GOT3 (cell line): Measurements from ENCODE around the gene PCGF5.

ENCODE experiments used
- DNase-seq: peaks from one replicate; lab custom pipeline; 2025; ENCODE audit warnings: mixed read lengths; lab: John Stamatoyannopoulos, UW

The PCGF5 gene

DNA sequence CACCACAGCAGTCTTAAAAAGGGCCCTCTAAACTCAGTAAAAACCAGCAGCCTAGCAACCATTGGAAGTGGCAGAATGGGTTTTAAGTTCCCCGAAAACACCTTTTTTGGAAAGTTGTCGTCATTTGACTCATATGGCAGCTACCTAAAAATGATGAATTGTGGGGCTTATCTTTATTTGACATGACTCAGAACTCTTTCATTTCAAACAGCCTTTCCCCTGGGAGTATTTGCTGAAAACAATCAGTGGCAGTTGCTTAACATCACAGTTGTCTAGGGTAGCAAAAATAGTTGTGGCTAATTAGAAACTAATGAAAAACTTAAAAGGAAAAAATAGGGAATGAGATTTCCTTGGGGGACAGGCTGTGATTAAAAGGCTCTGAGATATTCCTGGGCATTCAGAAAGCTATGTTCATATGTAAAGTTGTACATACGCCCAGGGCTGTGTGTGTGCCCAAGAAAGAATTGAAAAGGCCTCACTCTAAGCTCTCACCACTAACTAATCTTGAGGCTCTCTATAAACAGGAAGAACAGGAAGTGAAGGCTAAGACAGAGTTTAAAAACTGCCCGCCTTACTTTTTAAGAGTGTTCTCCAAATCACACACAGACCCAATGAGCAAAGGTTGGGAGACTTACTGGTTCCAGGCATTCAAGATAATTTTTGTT is 108.0 kb downstream of the PCGF5 start:
- no peak for DNase-seq
